Stimulated activated CD8-positive, alpha-beta memory T cell treated with anti-CD3 and anti-CD28 coated beads, Interleukin-7, amount 100 ng/mL, for 1 hour (primary cell): ENCODE results near the gene SGK1.

Experiments
- DNase-seq, 2 donors: peaks; one replicate each; pipeline ENCODE4 v3.0.0-alpha.2; 2020; ENCODE audit warnings: low read depth in 2 of 2

Gene SGK1

GRCh38 chr6:134172020-134172705, 145.7 kb downstream of the SGK1 start:
- no peak for DNase-seq

GRCh38 chr6:134171517-134171916, 146.4 kb downstream of the SGK1 start:
- no peak for DNase-seq

- no peak for DNase-seq
These were observed 147.1 kb downstream of the SGK1 start for GRCh38 chr6:134170844-134171243.

- DNase-seq = no peak
These were observed 147.9 kb downstream of the SGK1 start for GRCh38 chr6:134169871-134170486.

GRCh38 chr6:134168590-134169208, 149.2 kb downstream of the SGK1 start:
- DNase-seq = no peak

GRCh38 chr6:134166511-134167261, 151.2 kb downstream of the SGK1 start:
- DNase-seq = no peak

- no peak for DNase-seq
These were observed 152.2 kb downstream of the SGK1 start for GRCh38 chr6:134165561-134166201.

- DNase-seq = no peak
These were observed 153.6 kb downstream of the SGK1 start for GRCh38 chr6:134164300-134164699.

- no peak for DNase-seq
These were observed 155.0 kb downstream of the SGK1 start for GRCh38 chr6:134162932-134163331.

GRCh38 chr6:134161041-134161440, 156.9 kb downstream of the SGK1 start:
- no peak for DNase-seq

GRCh38 chr6:134152767-134153485, 165.0 kb downstream of the SGK1 start:
- no peak for DNase-seq

- DNase-seq = no peak
These were observed 169.3 kb downstream of the SGK1 start for GRCh38 chr6:134148566-134148965.

- DNase-seq = no peak
These were observed 170.8 kb downstream of the SGK1 start for GRCh38 chr6:134147034-134147533.

- DNase-seq = no peak
These were observed 171.5 kb downstream of the SGK1 start for GRCh38 chr6:134146268-134147033.

GRCh38 chr6:134145786-134146185, 172.1 kb downstream of the SGK1 start:
- no peak for DNase-seq

GRCh38 chr6:134138226-134138975, 179.5 kb downstream of the SGK1 start:
- no peak for DNase-seq

GRCh38 chr6:134134654-134135053, 183.3 kb downstream of the SGK1 start:
- no peak for DNase-seq

- no peak for DNase-seq
These were observed 185.3 kb downstream of the SGK1 start for GRCh38 chr6:134132494-134133141.

- DNase-seq = no peak
These were observed 186.3 kb downstream of the SGK1 start for GRCh38 chr6:134131530-134132139.
